Liver (tissue), 3 donors: ENCODE data around the gene MSH5.

Experiments used
- CTCF ChIP-seq: fragments of 150-350 bp; IDR thresholded peaks from 2 replicates; pipeline ENCODE4 v1.5.1; 2017; ENCODE audit warnings: improper control_type of control experiment, low read depth, low read length; ENCODE audit not compliant: missing input control
- NR2F2 ChIP-seq: IDR thresholded peaks from 2 replicates; pipeline ENCODE4 v1.6.1; 2016; ENCODE audit warnings: antibody characterized with exemption
- REST ChIP-seq: IDR thresholded peaks from 2 replicates; pipeline ENCODE4 v1.6.1; 2016; ENCODE audit warnings: antibody characterized with exemption, mild to moderate bottlenecking
- SP1 ChIP-seq: IDR thresholded peaks from 2 replicates; pipeline ENCODE4 v1.6.1; 2018; ENCODE audit warnings: antibody characterized with exemption, mild to moderate bottlenecking
- TF ChIP-seq, protein P1 (sequence below): IDR thresholded peaks from 2 replicates; pipeline ENCODE4 v1.6.1; 2016; ENCODE audit warnings: antibody characterized with exemption
- donor health status: healthy.
- donor health status: healthy.

DNA sequence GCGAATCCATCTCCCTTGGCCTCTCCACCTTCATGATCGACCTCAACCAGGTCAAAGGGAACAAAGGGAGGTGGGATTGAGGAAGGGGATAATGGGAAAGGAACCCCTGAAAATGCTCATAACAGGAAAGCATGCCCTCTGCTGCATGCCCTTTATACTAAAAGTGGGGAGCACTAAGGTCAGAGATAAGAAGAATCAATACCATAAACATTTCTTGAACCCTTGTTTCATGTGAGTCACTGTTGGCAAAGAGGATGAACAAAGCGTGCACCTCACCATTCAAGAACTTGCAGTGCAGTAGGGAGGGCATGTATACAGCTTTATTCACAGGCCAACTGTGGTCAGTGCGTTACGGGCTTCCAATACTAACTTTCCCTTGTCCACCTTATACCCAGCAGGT is 21.0 kb downstream of the MSH5 start:
- TF ChIP-seq CTCF (no peak), SP1 (no peak), REST (no peak), NR2F2 (no peak)
- TF ChIP-seq, protein P1, sequence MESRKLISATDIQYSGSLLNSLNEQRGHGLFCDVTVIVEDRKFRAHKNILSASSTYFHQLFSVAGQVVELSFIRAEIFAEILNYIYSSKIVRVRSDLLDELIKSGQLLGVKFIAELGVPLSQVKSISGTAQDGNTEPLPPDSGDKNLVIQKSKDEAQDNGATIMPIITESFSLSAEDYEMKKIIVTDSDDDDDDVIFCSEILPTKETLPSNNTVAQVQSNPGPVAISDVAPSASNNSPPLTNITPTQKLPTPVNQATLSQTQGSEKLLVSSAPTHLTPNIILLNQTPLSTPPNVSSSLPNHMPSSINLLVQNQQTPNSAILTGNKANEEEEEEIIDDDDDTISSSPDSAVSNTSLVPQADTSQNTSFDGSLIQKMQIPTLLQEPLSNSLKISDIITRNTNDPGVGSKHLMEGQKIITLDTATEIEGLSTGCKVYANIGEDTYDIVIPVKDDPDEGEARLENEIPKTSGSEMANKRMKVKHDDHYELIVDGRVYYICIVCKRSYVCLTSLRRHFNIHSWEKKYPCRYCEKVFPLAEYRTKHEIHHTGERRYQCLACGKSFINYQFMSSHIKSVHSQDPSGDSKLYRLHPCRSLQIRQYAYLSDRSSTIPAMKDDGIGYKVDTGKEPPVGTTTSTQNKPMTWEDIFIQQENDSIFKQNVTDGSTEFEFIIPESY: no peak
